T-helper 1 cell treated with Interleukin-12 subunit alpha and Interleukin-12 subunit beta and Interleukin-4 antibody, amounts not matched to agents 30 μg/mL and 1 μg/mL, for 36 hours (primary cell): ENCODE data around the gene CSNK1G1.

Source experiments
- H3K27ac Mint-ChIP-seq: one replicate; pipeline ENCODE4 v1.8.0; 2021; ENCODE audit warnings: mild to moderate bottlenecking, mixed read lengths
- H3K27me3 Mint-ChIP-seq: one replicate; pipeline ENCODE4 v1.8.0; 2021; ENCODE audit warnings: low read depth, mixed read lengths
- H3K36me3 Mint-ChIP-seq: one replicate; pipeline ENCODE4 v1.8.0; 2021; ENCODE audit warnings: low read depth, mixed read lengths
- H3K4me1 Mint-ChIP-seq: one replicate; pipeline ENCODE4 v1.8.0; 2021; ENCODE audit warnings: low read depth, mixed read lengths
- H3K4me3 Mint-ChIP-seq: one replicate; pipeline ENCODE4 v1.8.0; 2021; ENCODE audit warnings: mild to moderate bottlenecking, moderate library complexity, mixed read lengths
- H3K9me3 Mint-ChIP-seq: one replicate; pipeline ENCODE4 v1.8.0; 2021; ENCODE audit warnings: mixed read lengths

The CSNK1G1 gene

GRCh38 chr15:64146885-64147681 lies 208.9 kb downstream of the CSNK1G1 start:
- H3K27ac Mint-ChIP-seq, result no peak overlapping the region
- peaks cover 5% of the 10 kb centered on the region for H3K36me3 Mint-ChIP-seq
- no peak overlapping the region for H3K4me3 Mint-ChIP-seq
- H3K27me3 Mint-ChIP-seq, result no peaks in the 10 kb centered on the region
- no peaks in the 10 kb centered on the region for H3K9me3 Mint-ChIP-seq
- H3K4me1 Mint-ChIP-seq, result peaks cover 14% of the 10 kb centered on the region

GRCh38 chr15:64146520-64146884 lies 209.5 kb downstream of the CSNK1G1 start:
- Mint-ChIP-seq H3K36me3 (peaks cover 5% of the 10 kb centered on the region), H3K4me1 (peaks cover 14% of the 10 kb centered on the region), H3K27me3 (no peaks in the 10 kb centered on the region), H3K27ac (no peak overlapping the region), H3K4me3 (no peak overlapping the region), H3K9me3 (no peaks in the 10 kb centered on the region)

- Mint-ChIP-seq H3K9me3 (no peaks in the 10 kb centered on the region), H3K4me3 (no peak overlapping the region), H3K4me1 (peaks cover 14% of the 10 kb centered on the region), H3K27ac (no peak overlapping the region), H3K36me3 (peaks cover 5% of the 10 kb centered on the region), H3K27me3 (no peaks in the 10 kb centered on the region)
Measured at GRCh38 chr15:64146041-64146440, 209.9 kb downstream of the CSNK1G1 start.

GRCh38 chr15:64144565-64145281 lies 211.2 kb downstream of the CSNK1G1 start:
- no peak overlapping the region for H3K27ac Mint-ChIP-seq
- H3K4me1 Mint-ChIP-seq, result peaks cover 5% of the 10 kb centered on the region
- H3K4me3 Mint-ChIP-seq, result no peak overlapping the region
- H3K27me3 Mint-ChIP-seq, result no peaks in the 10 kb centered on the region
- H3K9me3 Mint-ChIP-seq, result no peaks in the 10 kb centered on the region
- peaks cover 5% of the 10 kb centered on the region for H3K36me3 Mint-ChIP-seq

GRCh38 chr15:64144192-64144564 lies 211.8 kb downstream of the CSNK1G1 start:
- Mint-ChIP-seq H3K9me3 (no peaks in the 10 kb centered on the region), H3K36me3 (peaks cover 1% of the 10 kb centered on the region), H3K27me3 (no peaks in the 10 kb centered on the region), H3K27ac (no peak overlapping the region), H3K4me1 (no peaks in the 10 kb centered on the region), H3K4me3 (no peak overlapping the region)

GRCh38 chr15:64143276-64143675 lies 212.7 kb downstream of the CSNK1G1 start:
- H3K9me3 Mint-ChIP-seq, result no peaks in the 10 kb centered on the region
- H3K27ac Mint-ChIP-seq, result no peak overlapping the region
- no peak overlapping the region for H3K4me3 Mint-ChIP-seq
- H3K36me3 Mint-ChIP-seq, result peaks cover 1% of the 10 kb centered on the region
- H3K27me3 Mint-ChIP-seq, result no peaks in the 10 kb centered on the region
- no peaks in the 10 kb centered on the region for H3K4me1 Mint-ChIP-seq

- H3K4me3 Mint-ChIP-seq, result no peak overlapping the region
- H3K9me3 Mint-ChIP-seq, result no peaks in the 10 kb centered on the region
- H3K4me1 Mint-ChIP-seq, result no peaks in the 10 kb centered on the region
- H3K27me3 Mint-ChIP-seq, result no peaks in the 10 kb centered on the region
- H3K27ac Mint-ChIP-seq, result peak overlapping the region; percentile 41
- peaks cover 8% of the 10 kb centered on the region for H3K36me3 Mint-ChIP-seq
Measured at GRCh38 chr15:64141798-64142512, 214.0 kb downstream of the CSNK1G1 start.

GRCh38 chr15:64138331-64138941 lies 217.5 kb downstream of the CSNK1G1 start:
- Mint-ChIP-seq H3K9me3 (no peaks in the 10 kb centered on the region), H3K36me3 (peaks cover 12% of the 10 kb centered on the region), H3K4me3 (no peak overlapping the region), H3K4me1 (no peaks in the 10 kb centered on the region), H3K27me3 (no peaks in the 10 kb centered on the region), H3K27ac (no peak overlapping the region)

GRCh38 chr15:64137226-64137833 lies 218.6 kb downstream of the CSNK1G1 start:
- Mint-ChIP-seq H3K4me1 (no peaks in the 10 kb centered on the region), H3K9me3 (no peaks in the 10 kb centered on the region), H3K4me3 (no peak overlapping the region), H3K27me3 (no peaks in the 10 kb centered on the region), H3K36me3 (peaks cover 17% of the 10 kb centered on the region), H3K27ac (no peak overlapping the region)

GRCh38 chr15:64136347-64136746 lies 219.6 kb downstream of the CSNK1G1 start:
- Mint-ChIP-seq H3K36me3 (peaks cover 27% of the 10 kb centered on the region), H3K27me3 (no peaks in the 10 kb centered on the region), H3K4me3 (no peak overlapping the region), H3K4me1 (no peaks in the 10 kb centered on the region), H3K27ac (no peak overlapping the region), H3K9me3 (no peaks in the 10 kb centered on the region)

- H3K4me3 Mint-ChIP-seq, result no peak overlapping the region
- H3K27me3 Mint-ChIP-seq, result no peaks in the 10 kb centered on the region
- H3K27ac Mint-ChIP-seq, result no peak overlapping the region
- H3K4me1 Mint-ChIP-seq, result no peaks in the 10 kb centered on the region
- peaks cover 32% of the 10 kb centered on the region for H3K36me3 Mint-ChIP-seq
- H3K9me3 Mint-ChIP-seq, result no peaks in the 10 kb centered on the region
Measured at GRCh38 chr15:64134345-64134829, 221.6 kb downstream of the CSNK1G1 start.

GRCh38 chr15:64133623-64134344 lies 222.2 kb downstream of the CSNK1G1 start:
- no peaks in the 10 kb centered on the region for H3K27me3 Mint-ChIP-seq
- peaks cover 32% of the 10 kb centered on the region for H3K36me3 Mint-ChIP-seq
- no peaks in the 10 kb centered on the region for H3K4me1 Mint-ChIP-seq
- no peak overlapping the region for H3K27ac Mint-ChIP-seq
- H3K4me3 Mint-ChIP-seq, result no peak overlapping the region
- no peaks in the 10 kb centered on the region for H3K9me3 Mint-ChIP-seq

- Mint-ChIP-seq H3K4me1 (peaks cover 3% of the 10 kb centered on the region), H3K36me3 (peaks cover 38% of the 10 kb centered on the region), H3K27ac (no peak overlapping the region), H3K27me3 (no peaks in the 10 kb centered on the region), H3K4me3 (no peak overlapping the region), H3K9me3 (no peaks in the 10 kb centered on the region)
Measured at GRCh38 chr15:64132217-64132616, 223.8 kb downstream of the CSNK1G1 start.
